IMR-90 (cell line): ENCODE data around the gene SLC5A3. TPM values are rescaled to one million over a fixed set of nuclear protein-coding genes. Genes with fewer than 3 reads are reported as not detected.

Experiments used
- ATAC-seq: fragments of 200-7000 bp; cut with Tn5 transposase; 2 replicates; pipeline ENCODE4 v1.9.1; 2020; ENCODE audit warnings: low read depth, mild to moderate bottlenecking, moderate library complexity
- BruUV-seq: library from RNA; stranded (reverse); fragments of 400-500 nt; replicated peaks from 2 replicates; lab custom pipeline; 2021; lab: Mats Ljungman, UMichigan
- CTCF ChIA-PET: fragments of 300-600 bp; formaldehyde crosslinking; extraction: SDS; loops from one replicate; lab custom pipeline; 2021; ENCODE audit warnings: antibody characterized with exemption; lab: Yijun Ruan, JAX
- POLR2A ChIA-PET: fragments of 300-600 bp; sonication (Branson Sonifier 250); formaldehyde crosslinking; loops from one replicate; lab custom pipeline; 2022; ENCODE audit warnings: antibody characterized with exemption; ENCODE audit not compliant: unreplicated experiment; lab: Charles Lee
- DNase-seq: peaks from one replicate; pipeline ENCODE4 v3.0.0; 2013
- H2AFZ ChIP-seq: replicated peaks from 2 replicates; pipeline ENCODE3; 2013; ENCODE audit warnings: low read length, mild to moderate bottlenecking; ENCODE audit not compliant: poor library complexity
- H2AK5ac ChIP-seq: 2 replicates; pipeline ENCODE4 v1.6.1; 2013; ENCODE audit warnings: low read depth, low read length, inconsistent platforms
- H2AK9ac ChIP-seq: replicated peaks from 2 replicates; pipeline ENCODE3; 2013; ENCODE audit warnings: mild to moderate bottlenecking, low read depth, low read length, moderate library complexity; ENCODE audit not compliant: poor library complexity
- H2BK120ac ChIP-seq: 2 replicates; pipeline ENCODE4 v1.6.1; 2013; ENCODE audit warnings: low read depth, low read length, inconsistent platforms
- H2BK15ac ChIP-seq: 3 replicates; pipeline ENCODE4 v1.6.1; 2013; ENCODE audit warnings: low read depth, low read length, inconsistent platforms
- H2BK20ac ChIP-seq: 2 replicates; pipeline ENCODE4 v1.6.1; 2013; ENCODE audit warnings: low read depth, mild to moderate bottlenecking, inconsistent platforms, low read length, moderate library complexity
- H2BK5ac ChIP-seq: 2 replicates; pipeline ENCODE4 v1.6.1; 2013; ENCODE audit warnings: mild to moderate bottlenecking, low read depth, low read length, inconsistent platforms; ENCODE audit not compliant: poor library complexity, severe bottlenecking
- H3K14ac ChIP-seq: replicated peaks from 2 replicates; pipeline ENCODE4 v1.6.1; 2013; ENCODE audit warnings: low read depth, low read length, inconsistent platforms
- H3K18ac ChIP-seq: 2 replicates; pipeline ENCODE4 v1.6.1; 2013; ENCODE audit warnings: low read depth, low read length, control low read depth
- H3K23ac ChIP-seq: 2 replicates; pipeline ENCODE4 v1.6.1; 2013; ENCODE audit warnings: low read depth, low read length, inconsistent platforms
- H3K27ac ChIP-seq: 2 replicates; pipeline ENCODE4 v1.5.1; 2013; ENCODE audit warnings: mild to moderate bottlenecking, control low read depth, low read length; ENCODE audit not compliant: insufficient read depth
- H3K27me3 ChIP-seq: 2 replicates; pipeline ENCODE4 v1.6.1; 2013; ENCODE audit warnings: low read length; ENCODE audit not compliant: control insufficient read depth, insufficient read depth
- H3K36me3 ChIP-seq: 2 replicates; pipeline ENCODE4 v1.6.1; 2013; ENCODE audit warnings: low read length, mixed read lengths; ENCODE audit not compliant: control insufficient read depth, insufficient read depth
- H3K4ac ChIP-seq: 2 replicates; pipeline ENCODE4 v1.6.1; 2013; ENCODE audit warnings: low read depth, low read length, inconsistent platforms
- H3K4me1 ChIP-seq: 2 replicates; pipeline ENCODE4 v1.6.1; 2013; ENCODE audit warnings: low read length, mixed read lengths; ENCODE audit not compliant: control insufficient read depth, insufficient read depth
- H3K4me2 ChIP-seq: 2 replicates; pipeline ENCODE4 v1.6.1; 2013; ENCODE audit warnings: low read depth, mild to moderate bottlenecking, control low read depth, low read length, moderate library complexity
- H3K4me3 ChIP-seq: 2 replicates; pipeline ENCODE4 v1.5.1; 2013; ENCODE audit warnings: low read depth, mild to moderate bottlenecking, control low read depth, low read length, moderate library complexity; ENCODE audit not compliant: insufficient read depth
- H3K56ac ChIP-seq: 2 replicates; pipeline ENCODE4 v1.6.1; 2013; ENCODE audit warnings: low read length, inconsistent platforms; ENCODE audit not compliant: insufficient read depth; ENCODE audit errors: extremely low read depth
- H3K79me1 ChIP-seq, 2 experiments: 2 replicates each; pipeline ENCODE4 v1.6.1; 2013; ENCODE audit warnings: low read length in 2 of 2, inconsistent platforms in 1 of 2, low read depth in 1 of 2
- H3K9ac ChIP-seq: 2 replicates; pipeline ENCODE4 v1.6.1; 2013; ENCODE audit warnings: low read depth, low read length, control low read depth
- H3K9me1 ChIP-seq: 2 replicates; pipeline ENCODE4 v1.6.1; 2013; ENCODE audit warnings: low read length, inconsistent platforms; ENCODE audit not compliant: insufficient read depth
- H3K9me3 ChIP-seq: 2 replicates; pipeline ENCODE4 v1.6.1; 2013; ENCODE audit warnings: low read length; ENCODE audit not compliant: control insufficient read depth, insufficient read depth
- H4K20me1 ChIP-seq: 2 replicates; pipeline ENCODE4 v1.6.1; 2013; ENCODE audit warnings: low read length, inconsistent platforms; ENCODE audit not compliant: insufficient read depth
- H4K5ac ChIP-seq: 2 replicates; pipeline ENCODE4 v1.6.1; 2013; ENCODE audit warnings: mild to moderate bottlenecking, low read depth, low read length, control low read depth
- H4K8ac ChIP-seq, 2 experiments: 2 replicates each; pipeline ENCODE4 v1.6.1; 2013; ENCODE audit warnings: low read depth in 2 of 2, low read length in 2 of 2, control low read depth in 1 of 2, inconsistent platforms in 1 of 2
- H4K91ac ChIP-seq: 2 replicates; pipeline ENCODE4 v1.6.1; 2013; ENCODE audit warnings: low read depth, low read length, inconsistent platforms; ENCODE audit not compliant: insufficient read depth
- CEBPB ChIP-seq: IDR thresholded peaks from 2 replicates; pipeline ENCODE4 v1.6.1; 2012; ENCODE audit warnings: low read depth, low read length, improper control_type of control experiment
- CHD1 ChIP-seq: IDR thresholded peaks from 2 replicates; pipeline ENCODE4 v1.6.1; 2012; ENCODE audit warnings: low read depth, low read length, improper control_type of control experiment
- CTCF ChIP-seq: conservative IDR thresholded peaks from 2 replicates; pipeline ENCODE4 v1.5.1; 2012; ENCODE audit warnings: mild to moderate bottlenecking, low read depth, low read length, improper control_type of control experiment
- ELK1 ChIP-seq: fragments of 150-350 bp; IDR thresholded peaks from 2 replicates; pipeline ENCODE4 v1.6.1; 2016; ENCODE audit warnings: low read depth, mild to moderate bottlenecking, low read length, moderate library complexity, borderline replicate concordance
- FOS ChIP-seq: fragments of 150-350 bp; IDR thresholded peaks from 2 replicates; pipeline ENCODE4 v1.6.1; 2016; ENCODE audit warnings: low read depth, low read length
- MAZ ChIP-seq: IDR thresholded peaks from 2 replicates; pipeline ENCODE4 v1.6.1; 2012; ENCODE audit warnings: low read depth, mild to moderate bottlenecking, low read length, improper control_type of control experiment, moderate library complexity, borderline replicate concordance
- NFE2L2 ChIP-seq: fragments of 150-350 bp; IDR thresholded peaks from 2 replicates; pipeline ENCODE4 v1.6.1; 2016; ENCODE audit warnings: low read depth, mild to moderate bottlenecking, low read length
- RAD21 ChIP-seq: IDR thresholded peaks from 2 replicates; pipeline ENCODE4 v1.6.1; 2012; ENCODE audit warnings: low read length, improper control_type of control experiment
- RCOR1 ChIP-seq: IDR thresholded peaks from 2 replicates; pipeline ENCODE4 v1.6.1; 2012; ENCODE audit warnings: mild to moderate bottlenecking, low read length, improper control_type of control experiment; ENCODE audit not compliant: insufficient replicate concordance
- RFX5 ChIP-seq: IDR thresholded peaks from 2 replicates; pipeline ENCODE4 v1.8.0; 2012; ENCODE audit warnings: low read depth, mild to moderate bottlenecking, low read length, moderate library complexity
- USF2 ChIP-seq: fragments of 150-350 bp; IDR thresholded peaks from 2 replicates; pipeline ENCODE4 v1.6.1; 2017; ENCODE audit warnings: mild to moderate bottlenecking, antibody characterized with exemption, low read length, low read depth
- WGBS, 2 experiments: methylation state at CpG; one replicate each; pipeline versions ENCODE4 v1.1.5 to v1.1.7; 2013; ENCODE audit warnings: missing lambda C conversion rate in 2 of 2; ENCODE audit not compliant: insufficient read length in 1 of 2; ENCODE audit errors: extremely low coverage in 2 of 2; 5-methylcytosine and 5-hydroxymethylcytosine counted together
- dilution Hi-C: fragments of 300-500 bp; cut with HindIII; formaldehyde crosslinking; loops from one replicate; pipeline ENCODE4 v1.14.3; 2018; ENCODE audit warnings: low sequenced_read_pairs; ENCODE audit not compliant: unreplicated experiment
- in situ Hi-C: fragments of 300-500 bp; cut with MboI; formaldehyde crosslinking; loops from 3 replicates; pipeline ENCODE4 v1.14.3; 2019; ENCODE audit warnings: low sequenced_read_pairs, inconsistent platforms, mixed read lengths
- intact Hi-C: fragments of 100-400 bp; cut with micrococcal nuclease; formaldehyde crosslinking; loops from 2 replicates; pipeline ENCODE4 v1.10.0; 2022
- polyA plus RNA-seq, 3 experiments: library from polyadenylated mRNA; depleted of rRNA; stranded (reverse); fragments of >200 nt; gene quantifications; 2 replicates each; pipeline ENCODE4 v1.2.3, GENCODE V29; 2012; ENCODE audit warnings: low replicate concordance in 1 of 3
- total RNA-seq: library from RNA; depleted of rRNA; stranded (reverse); fragments of >200 nt; gene quantifications from 2 replicates; pipeline ENCODE4 v1.2.3, GENCODE V29; 2012

The SLC5A3 gene
- total and polyA plus RNA-seq, 2 of the 4 experiments (the other 2 are of a cell fraction), result 1.8 to 9.9 TPM

- no peak for TF ChIP-seq USF2
- no peak for TF ChIP-seq FOS
- no peak for TF ChIP-seq NFE2L2
- no peak for TF ChIP-seq RFX5
Measured at GRCh38 chr21:34023691-34024373, 49.5 kb upstream of the SLC5A3 start (continued).

GRCh38 chr21:34024374-34024693 is 49.0 kb upstream of the SLC5A3 start:
- H3K23ac ChIP-seq, result no peak overlapping the region
- in situ Hi-C loops, result no loop called here
- dilution Hi-C loops, result no loop called here
- H3K79me1 ChIP-seq, result no peaks in the 10 kb centered on the region
- no peak overlapping the region for H3K9ac ChIP-seq
- H4K5ac ChIP-seq, result no peak overlapping the region
- H2BK5ac ChIP-seq, result no peak overlapping the region
- no peak overlapping the region; the same call in 1 of the 2 replicates for H3K18ac ChIP-seq
- no peaks in the 10 kb centered on the region for H4K20me1 ChIP-seq
- no peak overlapping the region for H4K8ac ChIP-seq
- CTCF ChIA-PET, result interaction anchor here (0.7 kb wide), 1 partner anchor 101 kb away, joined by 3 read pairs; no protein-coding TSS in a partner anchor
- BruUV-seq, result no TSS peak
- no peak overlapping the region for H2AFZ ChIP-seq
- H3K14ac ChIP-seq, result no peak overlapping the region
- intact Hi-C loops, result no loop called here
- H3K9me3 ChIP-seq, result peaks cover 6% of the 10 kb centered on the region
- peaks cover 8% of the 10 kb centered on the region for H3K27me3 ChIP-seq
- H2BK20ac ChIP-seq, result no peak overlapping the region
- H3K4me3 ChIP-seq, result no peak overlapping the region
- H3K36me3 ChIP-seq, result no peaks in the 10 kb centered on the region
- peaks cover 7% of the 10 kb centered on the region for H3K9me1 ChIP-seq
- WGBS, 2 experiments, result no CpG with 5 or more reads among the region's 3 CpGs
- H3K4ac ChIP-seq, result no peak overlapping the region
- no peak overlapping the region for H3K27ac ChIP-seq
- H3K4me1 ChIP-seq, result peaks cover 2% of the 10 kb centered on the region
- no peak overlapping the region for H4K91ac ChIP-seq
- no peak overlapping the region for H3K56ac ChIP-seq
- POLR2A ChIA-PET, result no interaction called here
- DNase-seq, result no peak
- no peak overlapping the region for H2BK15ac ChIP-seq
- H2AK9ac ChIP-seq, result no peak overlapping the region
- no peak overlapping the region for H3K4me2 ChIP-seq
- no peak overlapping the region for H2BK120ac ChIP-seq
- no peak for ATAC-seq
- H2AK5ac ChIP-seq, result no peak overlapping the region
- TF ChIP-seq MAZ (no peak), NFE2L2 (no peak), CTCF (no peak), ELK1 (no peak), CHD1 (no peak), USF2 (no peak), RCOR1 (no peak), RAD21 (no peak), CEBPB (no peak), RFX5 (no peak), FOS (no peak)
